DOHH2 (cell line): ENCODE measurements around the gene GABRG2.

Source experiments
- H3F3A ChIP-seq: fragments of 200-600 bp; sonication (generic), shearing (Covaris generic); 2 replicates; pipeline ENCODE4 v1.6.0; 2016; ENCODE audit warnings: antibody characterized with exemption, mild to moderate bottlenecking; ENCODE audit not compliant: control insufficient read depth, insufficient read depth
- H3K27ac ChIP-seq: fragments of 200-600 bp; sonication (generic); 2 replicates; pipeline ENCODE4 v1.5.1; 2014; ENCODE audit warnings: low read depth, mild to moderate bottlenecking, low read length, moderate library complexity
- H3K27me3 ChIP-seq: fragments of 200-600 bp; sonication (generic); 2 replicates; pipeline ENCODE4 v1.6.1; 2014; ENCODE audit warnings: mild to moderate bottlenecking, low read length, mixed read lengths; ENCODE audit not compliant: control insufficient read depth
- H3K36me3 ChIP-seq: fragments of 200-600 bp; sonication (generic); 2 replicates; pipeline ENCODE4 v1.6.1; 2014; ENCODE audit warnings: mild to moderate bottlenecking, low read length, moderate library complexity, mixed read lengths; ENCODE audit not compliant: control insufficient read depth
- H3K4me1 ChIP-seq: fragments of 200-600 bp; sonication (generic); 2 replicates; pipeline ENCODE4 v1.6.1; 2014; ENCODE audit warnings: mild to moderate bottlenecking, low read length, mixed read lengths; ENCODE audit not compliant: control insufficient read depth
- H3K4me2 ChIP-seq: fragments of 200-600 bp; sonication (generic); 2 replicates; pipeline ENCODE4 v1.6.0; 2014; ENCODE audit warnings: mild to moderate bottlenecking, low read length, moderate library complexity
- H3K4me3 ChIP-seq: fragments of 200-600 bp; sonication (generic); 2 replicates; pipeline ENCODE4 v1.5.1; 2014; ENCODE audit warnings: mild to moderate bottlenecking, low read length, mixed read lengths
- H3K79me2 ChIP-seq: fragments of 200-600 bp; sonication (generic); 2 replicates; pipeline ENCODE4 v1.6.1; 2014; ENCODE audit warnings: mild to moderate bottlenecking, low read length, mixed read lengths; ENCODE audit not compliant: control insufficient read depth
- H3K9me2 ChIP-seq: fragments of 200-600 bp; sonication (generic); replicated peaks from 2 replicates; pipeline ENCODE4 v1.6.1; 2014; ENCODE audit warnings: mild to moderate bottlenecking, low read length, mixed read lengths; ENCODE audit not compliant: control insufficient read depth
- H3K9me3 ChIP-seq: fragments of 200-600 bp; sonication (generic); 2 replicates; pipeline ENCODE4 v1.6.1; 2014; ENCODE audit warnings: antibody characterized with exemption, low read length, mixed read lengths; ENCODE audit not compliant: control insufficient read depth, insufficient read depth
- H4K20me1 ChIP-seq: fragments of 200-600 bp; sonication (generic); 2 replicates; pipeline ENCODE4 v1.6.0; 2014; ENCODE audit warnings: low read depth, mild to moderate bottlenecking, antibody characterized with exemption, low read length, moderate library complexity; ENCODE audit not compliant: control insufficient read depth, insufficient read depth
- CTCF ChIP-seq: fragments of 200-600 bp; sonication (generic); IDR thresholded peaks from one replicate; pipeline ENCODE4 v1.5.1; 2014; ENCODE audit warnings: antibody characterized with exemption, mild to moderate bottlenecking, low read depth, low read length; ENCODE audit not compliant: poor library complexity, severe bottlenecking
- EZH2phosphoT487 ChIP-seq: fragments of 200-600 bp; sonication (generic); IDR thresholded peaks from 2 replicates; pipeline ENCODE4 v1.6.1; 2017; ENCODE audit warnings: borderline replicate concordance, mild to moderate bottlenecking, antibody characterized with exemption, low read length, moderate library complexity, mixed read lengths

The GABRG2 gene

GRCh38 chr5:162067655-162068411 is at the start of gene GABRG2:
GABRG2 (plus strand) TSS chr5:162067773; CDS start chr5:162068000, 227 bp downstream.
- Histone ChIP-seq H3K4me1 (no peaks in the 10 kb centered on the region), H3K4me2 (no peak within 1 kb of the TSS), H4K20me1 (no peaks in the 10 kb centered on the region), H3K27me3 (no peaks in the 10 kb centered on the region), H3K9me3 (no peaks in the 10 kb centered on the region), H3K4me3 (no peak within 1 kb of the TSS), H3K79me2 (no peaks in the 10 kb centered on the region), H3K27ac (no peak within 1 kb of the TSS), H3K9me2 (no peaks in the 10 kb centered on the region), H3K36me3 (no peaks in the 10 kb centered on the region), H3F3A (no peaks in the 10 kb centered on the region)
- TF ChIP-seq EZH2phosphoT487 (no peak), CTCF (no peak)

- no peaks in the 10 kb centered on the region for H3K9me3 ChIP-seq
- no peak overlapping the region for H3K27ac ChIP-seq
- H3K9me2 ChIP-seq = no peaks in the 10 kb centered on the region
- no peaks in the 10 kb centered on the region for H3K4me1 ChIP-seq
- no peaks in the 10 kb centered on the region for H3K36me3 ChIP-seq
- TF ChIP-seq EZH2phosphoT487 (no peak), CTCF (no peak)
- H4K20me1 ChIP-seq = no peaks in the 10 kb centered on the region
- no peaks in the 10 kb centered on the region for H3K79me2 ChIP-seq
- H3K4me3 ChIP-seq = no peak overlapping the region
- no peak overlapping the region for H3K4me2 ChIP-seq
- H3F3A ChIP-seq = no peaks in the 10 kb centered on the region
- H3K27me3 ChIP-seq = no peaks in the 10 kb centered on the region
Observed at GRCh38 chr5:162025312-162025711, 42.3 kb upstream of the GABRG2 start.

GRCh38 chr5:162026803-162027202 is 40.8 kb upstream of the GABRG2 start:
- no peaks in the 10 kb centered on the region for H3K36me3 ChIP-seq
- TF ChIP-seq CTCF = no peak
- no peak for TF ChIP-seq EZH2phosphoT487
- no peak overlapping the region for H3K4me2 ChIP-seq
- no peaks in the 10 kb centered on the region for H3K4me1 ChIP-seq
- H3K9me3 ChIP-seq = no peaks in the 10 kb centered on the region
- H4K20me1 ChIP-seq = no peaks in the 10 kb centered on the region
- no peaks in the 10 kb centered on the region for H3K27me3 ChIP-seq
- no peaks in the 10 kb centered on the region for H3K79me2 ChIP-seq
- H3K27ac ChIP-seq = no peak overlapping the region
- H3F3A ChIP-seq = no peaks in the 10 kb centered on the region
- H3K9me2 ChIP-seq = no peaks in the 10 kb centered on the region
- no peak overlapping the region for H3K4me3 ChIP-seq
